OCI-LY1 (cell line): ENCODE results near the gene AP3S2.

ENCODE experiments used
- H2AFZ ChIP-seq: fragments of 200-600 bp; sonication (generic), shearing (Covaris generic); 2 replicates; pipeline ENCODE4 v1.6.0; 2014; ENCODE audit warnings: antibody characterized with exemption, mild to moderate bottlenecking, low read length
- H3F3A ChIP-seq: fragments of 200-600 bp; sonication (generic), shearing (Covaris generic); 2 replicates; pipeline ENCODE4 v1.6.0; 2014; ENCODE audit warnings: mild to moderate bottlenecking, antibody characterized with exemption, low read length, moderate library complexity; ENCODE audit not compliant: insufficient read depth
- H3K27ac ChIP-seq: fragments of 200-600 bp; sonication (generic); 2 replicates; pipeline ENCODE4 v1.5.1; 2014; ENCODE audit warnings: low read length, mixed run types, mild to moderate bottlenecking, low read depth; ENCODE audit not compliant: poor library complexity, severe bottlenecking
- H3K27me3 ChIP-seq: fragments of 200-600 bp; sonication (generic); 2 replicates; pipeline ENCODE4 v1.6.0; 2014; ENCODE audit warnings: antibody characterized with exemption, mild to moderate bottlenecking, low read length, moderate library complexity; ENCODE audit not compliant: insufficient read depth
- H3K36me3 ChIP-seq: fragments of 200-600 bp; sonication (generic); 2 replicates; pipeline ENCODE4 v1.6.1; 2014; ENCODE audit warnings: mild to moderate bottlenecking, antibody characterized with exemption, low read length, moderate library complexity, mixed read lengths; ENCODE audit not compliant: insufficient read depth
- H3K4me1 ChIP-seq: fragments of 200-600 bp; sonication (generic); 2 replicates; pipeline ENCODE4 v1.5.1; 2014; ENCODE audit warnings: mild to moderate bottlenecking, low read length, moderate library complexity; ENCODE audit not compliant: insufficient read depth, severe bottlenecking
- H3K4me2 ChIP-seq: fragments of 200-600 bp; sonication (generic), shearing (Covaris generic); 2 replicates; pipeline ENCODE4 v1.6.1; 2014; ENCODE audit warnings: low read length
- H3K4me3 ChIP-seq: fragments of 200-600 bp; sonication (generic); 2 replicates; pipeline ENCODE4 v1.5.1; 2014; ENCODE audit warnings: low read length, low read depth, mild to moderate bottlenecking, mixed read lengths; ENCODE audit not compliant: poor library complexity, severe bottlenecking
- H3K79me2 ChIP-seq: fragments of 200-600 bp; shearing (Covaris generic); 2 replicates; pipeline ENCODE4 v1.6.1; 2016; ENCODE audit warnings: mixed run types, low read length, mixed read lengths; ENCODE audit not compliant: insufficient read depth
- H3K9ac ChIP-seq: fragments of 200-600 bp; sonication (generic), shearing (Covaris generic); 2 replicates; pipeline ENCODE4 v1.6.1; 2014; ENCODE audit warnings: mild to moderate bottlenecking, low read length, mixed read lengths
- H3K9me2 ChIP-seq: fragments of 200-600 bp; sonication (generic), shearing (Covaris generic); 2 replicates; pipeline ENCODE4 v1.6.1; 2014; ENCODE audit warnings: low read depth, mild to moderate bottlenecking, low read length, mixed read lengths
- H3K9me3 ChIP-seq: fragments of 200-600 bp; shearing (Covaris generic); 2 replicates; pipeline ENCODE4 v1.6.1; 2014; ENCODE audit warnings: low read length, mixed read lengths
- H4K20me1 ChIP-seq: fragments of 200-600 bp; sonication (generic), shearing (Covaris generic); 2 replicates; pipeline ENCODE4 v1.6.0; 2016; ENCODE audit warnings: mild to moderate bottlenecking, low read length; ENCODE audit not compliant: insufficient read depth
- EZH2 ChIP-seq: fragments of 200-600 bp; sonication (generic), shearing (Covaris generic); IDR thresholded peaks from 2 replicates; pipeline ENCODE4 v1.8.0; 2017; ENCODE audit warnings: borderline replicate concordance, mixed run types, mild to moderate bottlenecking, antibody characterized with exemption, low read length, moderate library complexity, mixed read lengths
- TF ChIP-seq, protein P1 (sequence below): fragments of 200-600 bp; sonication (generic), shearing (Covaris generic); IDR thresholded peaks from 2 replicates; pipeline ENCODE4 v1.5.1; 2017; ENCODE audit warnings: mild to moderate bottlenecking, antibody characterized with exemption, low read length, moderate library complexity, mixed read lengths

AP3S2 gene

DNA sequence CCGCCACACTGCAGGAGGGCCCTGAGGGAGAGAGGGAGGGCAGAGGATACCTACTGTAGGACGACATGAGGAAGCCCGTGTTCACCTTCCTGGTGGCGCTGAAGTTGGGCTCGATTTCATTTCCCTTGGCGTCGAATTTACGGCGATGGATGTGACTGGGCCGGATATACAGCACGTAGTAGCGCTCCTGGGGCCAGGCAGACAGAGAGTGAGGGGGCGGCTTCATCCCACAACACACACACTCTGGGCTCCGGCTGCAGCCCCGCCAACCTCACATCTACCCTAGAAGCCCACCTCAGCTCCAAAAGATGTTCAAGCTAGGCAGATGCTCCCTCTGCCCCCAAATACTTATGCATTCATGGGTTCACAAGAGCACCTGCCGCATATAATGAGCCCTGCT is 14.4 kb upstream of the AP3S2 start:
- TF ChIP-seq, protein P1, sequence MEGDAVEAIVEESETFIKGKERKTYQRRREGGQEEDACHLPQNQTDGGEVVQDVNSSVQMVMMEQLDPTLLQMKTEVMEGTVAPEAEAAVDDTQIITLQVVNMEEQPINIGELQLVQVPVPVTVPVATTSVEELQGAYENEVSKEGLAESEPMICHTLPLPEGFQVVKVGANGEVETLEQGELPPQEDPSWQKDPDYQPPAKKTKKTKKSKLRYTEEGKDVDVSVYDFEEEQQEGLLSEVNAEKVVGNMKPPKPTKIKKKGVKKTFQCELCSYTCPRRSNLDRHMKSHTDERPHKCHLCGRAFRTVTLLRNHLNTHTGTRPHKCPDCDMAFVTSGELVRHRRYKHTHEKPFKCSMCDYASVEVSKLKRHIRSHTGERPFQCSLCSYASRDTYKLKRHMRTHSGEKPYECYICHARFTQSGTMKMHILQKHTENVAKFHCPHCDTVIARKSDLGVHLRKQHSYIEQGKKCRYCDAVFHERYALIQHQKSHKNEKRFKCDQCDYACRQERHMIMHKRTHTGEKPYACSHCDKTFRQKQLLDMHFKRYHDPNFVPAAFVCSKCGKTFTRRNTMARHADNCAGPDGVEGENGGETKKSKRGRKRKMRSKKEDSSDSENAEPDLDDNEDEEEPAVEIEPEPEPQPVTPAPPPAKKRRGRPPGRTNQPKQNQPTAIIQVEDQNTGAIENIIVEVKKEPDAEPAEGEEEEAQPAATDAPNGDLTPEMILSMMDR, result no peak
- no peak for TF ChIP-seq EZH2
- Histone ChIP-seq H3F3A (no peaks in the 10 kb centered on the region), H3K79me2 (no peaks in the 10 kb centered on the region), H2AFZ (no peak overlapping the region), H3K4me1 (no peaks in the 10 kb centered on the region), H4K20me1 (no peaks in the 10 kb centered on the region), H3K4me3 (no peak overlapping the region), H3K27ac (no peak overlapping the region), H3K36me3 (no peaks in the 10 kb centered on the region), H3K9me2 (no peaks in the 10 kb centered on the region), H3K4me2 (no peak overlapping the region), H3K9me3 (no peaks in the 10 kb centered on the region), H3K27me3 (peaks cover 17% of the 10 kb centered on the region), H3K9ac (no peak overlapping the region)

- H3K4me3 ChIP-seq, result no peak overlapping the region
- no peak overlapping the region for H3K9ac ChIP-seq
- H3K4me1 ChIP-seq, result no peaks in the 10 kb centered on the region
- no peaks in the 10 kb centered on the region for H4K20me1 ChIP-seq
- H2AFZ ChIP-seq, result no peak overlapping the region
- no peaks in the 10 kb centered on the region for H3K36me3 ChIP-seq
- H3K9me2 ChIP-seq, result no peaks in the 10 kb centered on the region
- H3K79me2 ChIP-seq, result no peaks in the 10 kb centered on the region
- H3F3A ChIP-seq, result no peaks in the 10 kb centered on the region
- H3K27ac ChIP-seq, result no peak overlapping the region
- no peaks in the 10 kb centered on the region for H3K9me3 ChIP-seq
- TF ChIP-seq, protein P1, result no peak
- no peak for TF ChIP-seq EZH2
- H3K4me2 ChIP-seq, result no peak overlapping the region
- H3K27me3 ChIP-seq, result peaks cover 22% of the 10 kb centered on the region
Measured at GRCh38 chr15:89907289-89907688, 13.5 kb upstream of the AP3S2 start.

DNA sequence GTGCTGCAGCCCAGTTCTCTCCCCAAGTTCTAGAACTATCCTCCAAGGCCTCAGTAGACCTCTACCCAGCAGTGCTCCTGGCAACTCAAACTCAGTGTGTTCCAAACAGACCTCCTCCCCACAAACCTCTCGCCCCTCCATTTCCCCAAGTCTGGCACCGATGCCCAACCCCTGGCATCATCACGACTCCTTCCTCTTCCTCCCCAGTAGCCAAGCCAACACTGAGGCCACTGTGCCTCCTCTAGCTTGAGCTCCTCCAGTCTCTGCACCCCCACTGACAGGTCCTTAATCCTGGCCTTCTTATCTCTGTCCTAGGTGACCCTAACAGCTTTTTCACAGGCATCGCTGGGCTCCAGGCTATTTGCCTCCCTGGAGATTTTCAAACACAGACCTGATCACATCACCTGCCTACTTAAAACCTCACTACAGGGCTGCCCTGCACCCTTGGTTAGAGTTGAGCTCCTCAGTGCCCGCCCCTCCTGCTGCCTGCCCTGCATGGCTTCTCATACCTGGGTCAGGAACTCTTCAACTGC is 12.1 kb upstream of the AP3S2 start:
- Histone ChIP-seq H3K9ac (no peak overlapping the region), H3K27me3 (peaks cover 24% of the 10 kb centered on the region), H3K9me2 (no peaks in the 10 kb centered on the region), H3K79me2 (no peaks in the 10 kb centered on the region), H4K20me1 (no peaks in the 10 kb centered on the region), H3K9me3 (no peaks in the 10 kb centered on the region), H3K27ac (no peak overlapping the region), H3F3A (no peaks in the 10 kb centered on the region), H3K4me3 (no peak overlapping the region), H3K4me2 (no peak overlapping the region), H3K4me1 (no peaks in the 10 kb centered on the region), H3K36me3 (no peaks in the 10 kb centered on the region), H2AFZ (no peak overlapping the region)
- TF ChIP-seq, protein P1, result no peak
